A549 (cell line): ENCODE results near the gene ATP13A4.

Experiments used
- CEBPB ChIP-seq, 2 experiments: fragments of >200 bp in 1 of 2; sonication (Bioruptor Twin) in 1 of 2; formaldehyde crosslinking in 1 of 2; IDR thresholded peaks; 2 replicates each; pipeline ENCODE4 v1.6.1; 2012 to 2016
- CTCF ChIP-seq: fragments of >200 bp; sonication (Bioruptor Twin); formaldehyde crosslinking; IDR thresholded peaks from 3 replicates; pipeline ENCODE4 v1.5.1; 2016
- HDAC2 ChIP-seq: fragments of 200-600 bp; sonication (generic); IDR thresholded peaks from 2 replicates; pipeline ENCODE4 v1.6.1; 2016
- JUN ChIP-seq, 2 experiments: fragments of >200 bp; sonication (Bioruptor Twin); formaldehyde crosslinking; IDR thresholded peaks; 2 replicates in 1 of 2; 3 replicates in 1 of 2; pipeline ENCODE4 v1.6.1; 2016 to 2017
- KDM1A ChIP-seq: fragments of 200-600 bp; sonication (generic); IDR thresholded peaks from 2 replicates; pipeline ENCODE4 v1.6.1; 2016; ENCODE audit warnings: low read depth, mild to moderate bottlenecking
- NFE2L2 ChIP-seq: fragments of 150-350 bp; conservative IDR thresholded peaks from 2 replicates; pipeline ENCODE4 v1.6.1; 2014; ENCODE audit warnings: low read length
- PBX3 ChIP-seq: IDR thresholded peaks from 2 replicates; pipeline ENCODE4 v1.6.1; 2012
- PHF8 ChIP-seq: fragments of 200-600 bp; sonication (generic); IDR thresholded peaks from 2 replicates; pipeline ENCODE4 v1.6.1; 2016; ENCODE audit warnings: low read depth, mild to moderate bottlenecking, antibody characterized with exemption, moderate library complexity, borderline replicate concordance
- POLR2A ChIP-seq: IDR thresholded peaks from 2 replicates; pipeline ENCODE4 v1.6.1; 2012; ENCODE audit warnings: mild to moderate bottlenecking, low read length
- SMC3 ChIP-seq: fragments of >200 bp; sonication (Bioruptor Twin); formaldehyde crosslinking; IDR thresholded peaks from 3 replicates; pipeline ENCODE4 v1.6.1; 2018; ENCODE audit warnings: inconsistent platforms
- TF ChIP-seq, protein P1 (sequence below): IDR thresholded peaks from 2 replicates; pipeline ENCODE4 v1.6.1; 2012

- TF ChIP-seq CTCF (no peak), POLR2A (no peak), JUN (IDR thresholded peaks at IDR 0.05) (no peak), KDM1A (no peak), CEBPB (IDR thresholded peaks at IDR 0.05) (no peak), NFE2L2 (no peak), PHF8 (no peak), PBX3 (no peak), HDAC2 (no peak), SMC3 (no peak)
- TF ChIP-seq, protein P1, sequence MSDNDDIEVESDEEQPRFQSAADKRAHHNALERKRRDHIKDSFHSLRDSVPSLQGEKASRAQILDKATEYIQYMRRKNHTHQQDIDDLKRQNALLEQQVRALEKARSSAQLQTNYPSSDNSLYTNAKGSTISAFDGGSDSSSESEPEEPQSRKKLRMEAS = no peak
These were observed 147.0 kb downstream of the ATP13A4 start for GRCh38 chr3:193407688-193408087.
